HG03558 (cell line): ENCODE measurements around the gene KIR3DL3.
"Not testable (repeated sequence)": the region's sequence is repeated elsewhere in the genome, so short reads cannot be mapped to it uniquely, and the experiment has no call there.

Source experiments
- ATAC-seq: cut with Tn5 transposase; IDR thresholded peaks from one replicate; pipeline ENCODE4 v1.9.1; 2021; ENCODE audit warnings: moderate number of reproducible peaks; ENCODE audit not compliant: unreplicated experiment; ENCODE audit errors: extremely low read depth

Gene KIR3DL3

GRCh38 chr19:54729416-54730188 is 5.4 kb downstream of the KIR3DL3 start:
- no peak for ATAC-seq

- no peak for ATAC-seq
These were observed 6.9 kb downstream of the KIR3DL3 start for GRCh38 chr19:54731191-54731590.

- ATAC-seq, result not testable (repeated sequence)
These were observed 14.1 kb downstream of the KIR3DL3 start, which contains the start of gene KIR2DL3 for GRCh38 chr19:54738306-54738705. Gene KIR2DL3 (plus strand): TSS chr19:54738513. CDS start chr19:54738546, 33 bp downstream.

GRCh38 chr19:54738715-54739114 is 14.5 kb downstream of the KIR3DL3 start:
- ATAC-seq, result no peak

- no peak for ATAC-seq
These were observed 15.6 kb downstream of the KIR3DL3 start for GRCh38 chr19:54739587-54740497.

GRCh38 chr19:54741950-54742349 is 17.7 kb downstream of the KIR3DL3 start:
- not testable (repeated sequence) for ATAC-seq

- not testable (repeated sequence) for ATAC-seq
These were observed 19.8 kb downstream of the KIR3DL3 start for GRCh38 chr19:54744080-54744479.

GRCh38 chr19:54747614-54748322 is 23.5 kb downstream of the KIR3DL3 start:
- ATAC-seq, result not testable (repeated sequence)

GRCh38 chr19:54750276-54750675 is 26.0 kb downstream of the KIR3DL3 start:
- not testable (repeated sequence) for ATAC-seq

- not testable (repeated sequence) for ATAC-seq
These were observed 32.2 kb downstream of the KIR3DL3 start for GRCh38 chr19:54756204-54757110.

GRCh38 chr19:54758577-54758976 is 34.3 kb downstream of the KIR3DL3 start:
- ATAC-seq, result not testable (repeated sequence)

GRCh38 chr19:54764219-54764618 is 40.0 kb downstream of the KIR3DL3 start:
- not testable (repeated sequence) for ATAC-seq

GRCh38 chr19:54766464-54766863 is 42.2 kb downstream of the KIR3DL3 start:
- not testable (repeated sequence) for ATAC-seq

GRCh38 chr19:54769646-54770045 is 45.4 kb downstream of the KIR3DL3 start, which contains the start of gene KIR2DL1:
Gene KIR2DL1 (plus strand): TSS chr19:54769793. CDS start chr19:54769851, 58 bp downstream.
- not testable (repeated sequence) for ATAC-seq

GRCh38 chr19:54770511-54770910 is 46.3 kb downstream of the KIR3DL3 start:
- ATAC-seq, result not testable (repeated sequence)

GRCh38 chr19:54771018-54771960 is 47.0 kb downstream of the KIR3DL3 start:
- not testable (repeated sequence) for ATAC-seq

- not testable (repeated sequence) for ATAC-seq
These were observed 48.4 kb downstream of the KIR3DL3 start for GRCh38 chr19:54772666-54773065.
